GM12873 (cell line): Measurements from ENCODE around the gene LRMDA.

ENCODE experiments used
- TF ChIP-seq, protein P1 (sequence below): IDR thresholded peaks from 2 replicates; pipeline ENCODE4 v1.5.1; 2012; ENCODE audit warnings: low read depth, mild to moderate bottlenecking, moderate library complexity, low read length, control low read depth; ENCODE audit not compliant: insufficient read depth; ENCODE audit errors: missing control alignments

LRMDA gene

DNA sequence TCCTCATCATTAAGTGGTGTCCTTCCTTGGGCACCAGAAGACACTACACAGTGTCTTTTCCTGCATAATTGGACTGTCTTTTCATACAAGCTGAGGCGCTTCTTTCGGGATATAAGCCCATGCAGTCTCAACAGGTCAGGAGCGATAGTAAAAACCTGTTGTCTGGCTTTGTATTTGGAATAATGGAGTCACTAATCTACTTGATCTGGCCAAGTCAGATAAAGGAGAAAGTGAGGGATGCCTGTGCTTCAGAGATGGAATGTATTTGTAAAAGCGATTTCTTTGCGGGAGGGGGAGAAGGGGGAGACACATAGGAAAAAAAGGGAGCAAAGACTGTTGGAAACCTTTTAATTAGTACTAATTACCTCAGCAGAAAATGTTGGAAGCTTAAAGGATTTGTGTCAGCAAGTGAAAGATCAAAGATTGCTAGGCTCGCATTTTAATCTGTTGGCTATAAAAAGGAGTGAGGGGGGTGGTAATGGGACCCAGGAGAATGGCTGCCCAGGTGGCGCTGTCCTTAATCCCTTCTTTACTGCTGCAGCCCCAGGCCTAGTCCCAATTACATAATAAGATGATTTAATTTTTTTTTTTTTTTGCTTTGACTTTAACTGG is 581.4 kb downstream of the LRMDA start:
- TF ChIP-seq, protein P1, sequence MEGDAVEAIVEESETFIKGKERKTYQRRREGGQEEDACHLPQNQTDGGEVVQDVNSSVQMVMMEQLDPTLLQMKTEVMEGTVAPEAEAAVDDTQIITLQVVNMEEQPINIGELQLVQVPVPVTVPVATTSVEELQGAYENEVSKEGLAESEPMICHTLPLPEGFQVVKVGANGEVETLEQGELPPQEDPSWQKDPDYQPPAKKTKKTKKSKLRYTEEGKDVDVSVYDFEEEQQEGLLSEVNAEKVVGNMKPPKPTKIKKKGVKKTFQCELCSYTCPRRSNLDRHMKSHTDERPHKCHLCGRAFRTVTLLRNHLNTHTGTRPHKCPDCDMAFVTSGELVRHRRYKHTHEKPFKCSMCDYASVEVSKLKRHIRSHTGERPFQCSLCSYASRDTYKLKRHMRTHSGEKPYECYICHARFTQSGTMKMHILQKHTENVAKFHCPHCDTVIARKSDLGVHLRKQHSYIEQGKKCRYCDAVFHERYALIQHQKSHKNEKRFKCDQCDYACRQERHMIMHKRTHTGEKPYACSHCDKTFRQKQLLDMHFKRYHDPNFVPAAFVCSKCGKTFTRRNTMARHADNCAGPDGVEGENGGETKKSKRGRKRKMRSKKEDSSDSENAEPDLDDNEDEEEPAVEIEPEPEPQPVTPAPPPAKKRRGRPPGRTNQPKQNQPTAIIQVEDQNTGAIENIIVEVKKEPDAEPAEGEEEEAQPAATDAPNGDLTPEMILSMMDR = no peak

DNA sequence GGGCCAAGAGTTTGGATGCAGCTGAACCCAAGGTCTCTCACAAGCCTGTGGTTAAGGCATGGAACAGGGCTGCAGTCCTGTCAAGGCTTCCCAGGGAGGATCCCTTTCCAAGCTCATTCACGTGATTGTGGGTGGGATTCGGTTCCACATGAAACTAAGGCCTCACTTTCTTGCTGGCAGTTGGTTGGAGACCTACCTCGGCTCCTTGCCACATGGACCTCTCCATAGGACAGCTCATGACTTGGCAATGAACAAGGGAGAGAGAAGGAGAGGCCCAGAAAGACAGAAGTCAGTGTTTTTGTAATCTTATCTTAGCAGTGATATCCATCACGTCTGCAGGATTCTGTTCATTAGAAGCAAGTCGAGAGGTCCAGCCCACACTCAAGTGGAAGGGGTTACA is 583.8 kb downstream of the LRMDA start:
- TF ChIP-seq, protein P1 = no peak

DNA sequence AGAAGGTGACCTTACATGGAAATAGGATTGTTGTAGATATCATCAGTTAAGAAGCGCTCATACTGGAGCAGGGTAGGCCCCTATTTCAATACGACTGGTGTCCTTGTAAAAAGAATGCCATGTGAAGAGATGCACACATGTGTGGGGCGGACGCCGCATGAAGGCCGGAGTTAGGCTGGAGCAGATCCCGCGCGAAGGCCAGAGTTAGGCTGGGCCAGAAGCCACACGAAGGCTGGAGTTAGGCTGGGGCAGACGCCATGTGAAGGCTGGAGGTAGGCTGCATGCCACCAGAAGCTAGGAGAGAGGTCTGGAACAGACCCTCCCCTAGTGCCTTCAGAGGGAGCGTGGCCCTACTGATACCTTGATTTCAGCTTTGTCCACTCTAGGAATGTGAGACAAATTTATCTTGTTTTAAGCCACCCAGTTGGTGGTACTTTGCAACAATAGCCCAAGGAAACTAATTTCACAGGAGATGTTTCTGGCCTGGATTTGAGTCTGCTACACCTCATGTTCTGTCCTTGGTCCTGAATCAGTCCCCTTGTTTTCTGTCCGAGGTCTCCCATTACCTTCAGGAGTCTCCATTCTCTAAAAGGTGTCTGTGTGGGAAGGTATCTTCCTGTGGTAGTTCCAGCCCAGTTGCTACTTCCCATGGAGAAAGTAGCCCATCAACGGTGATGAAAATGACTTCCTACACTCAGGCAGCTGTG is 585.8 kb downstream of the LRMDA start:
- TF ChIP-seq, protein P1 = no peak

DNA sequence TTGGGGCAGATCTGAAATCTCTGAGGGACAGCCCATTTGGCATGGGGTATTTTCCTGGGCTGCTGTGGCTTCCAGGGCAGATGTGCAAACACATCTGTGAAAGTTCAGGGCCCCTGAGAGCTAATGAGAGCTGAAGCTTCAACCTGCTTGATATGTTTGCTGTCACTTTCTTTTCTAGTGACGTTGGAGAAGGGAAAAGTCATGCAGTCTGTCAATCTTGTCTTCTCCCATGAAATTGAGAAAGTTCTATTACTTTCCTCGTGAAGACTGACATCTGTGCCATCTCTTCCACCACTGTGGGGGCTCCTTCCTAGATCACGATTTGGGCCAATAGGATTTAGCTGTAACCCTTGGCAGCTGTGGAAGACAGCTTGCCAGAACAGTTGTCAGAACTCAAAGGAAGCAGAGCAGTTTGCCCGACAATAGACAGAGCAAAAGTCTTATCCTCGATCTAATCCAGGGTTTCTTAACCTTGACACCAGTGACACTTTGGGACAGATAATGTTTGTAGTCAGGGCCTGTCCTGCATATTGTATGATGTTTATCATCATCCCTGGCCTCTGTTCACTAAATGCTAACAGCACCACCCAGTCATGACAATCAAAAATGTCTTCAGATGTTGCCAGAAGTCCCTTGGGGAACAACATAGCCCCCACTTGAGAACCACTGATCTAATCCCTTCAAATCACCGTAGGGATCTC is 586.5 kb downstream of the LRMDA start:
- TF ChIP-seq, protein P1 = no peak

DNA sequence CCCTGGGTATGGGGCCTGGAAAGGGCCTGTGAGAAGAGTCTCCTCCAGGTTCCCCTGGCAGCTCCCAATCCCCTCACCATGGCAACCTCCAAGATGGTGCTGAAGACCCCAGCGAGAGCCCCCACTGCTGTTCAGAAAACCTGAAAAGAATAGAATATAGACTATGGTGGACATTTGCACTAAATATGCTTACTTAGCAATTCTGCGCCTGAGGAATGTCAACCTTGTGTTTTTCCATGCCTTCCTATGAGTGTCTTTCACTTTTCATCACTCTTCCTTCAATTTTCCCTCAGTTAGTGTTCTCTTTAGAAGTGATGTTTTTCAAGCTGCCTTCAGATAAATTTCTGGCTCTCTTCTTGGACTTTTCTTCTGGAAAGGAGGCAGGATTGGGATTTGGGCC is 589.2 kb downstream of the LRMDA start:
- TF ChIP-seq, protein P1 = no peak

DNA sequence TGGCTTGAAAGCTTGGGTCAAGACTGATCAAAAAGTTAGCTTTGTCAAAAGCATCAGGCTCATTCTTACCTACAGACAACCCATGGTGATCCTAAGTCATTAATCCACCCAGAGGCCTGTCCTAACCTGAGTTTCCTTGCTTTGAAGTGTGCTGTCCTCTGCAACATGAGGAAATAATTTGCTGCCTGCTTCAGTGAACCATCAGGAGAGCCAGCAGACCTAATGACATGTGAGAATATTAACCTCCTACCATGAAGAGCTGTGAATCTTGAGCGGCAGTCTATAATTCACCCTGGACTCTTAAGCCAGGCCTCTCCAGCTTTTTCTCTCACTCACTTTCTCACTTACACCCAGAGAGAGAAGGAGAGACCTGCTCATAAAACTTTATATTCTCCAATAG is 590.0 kb downstream of the LRMDA start:
- TF ChIP-seq, protein P1 = no peak

DNA sequence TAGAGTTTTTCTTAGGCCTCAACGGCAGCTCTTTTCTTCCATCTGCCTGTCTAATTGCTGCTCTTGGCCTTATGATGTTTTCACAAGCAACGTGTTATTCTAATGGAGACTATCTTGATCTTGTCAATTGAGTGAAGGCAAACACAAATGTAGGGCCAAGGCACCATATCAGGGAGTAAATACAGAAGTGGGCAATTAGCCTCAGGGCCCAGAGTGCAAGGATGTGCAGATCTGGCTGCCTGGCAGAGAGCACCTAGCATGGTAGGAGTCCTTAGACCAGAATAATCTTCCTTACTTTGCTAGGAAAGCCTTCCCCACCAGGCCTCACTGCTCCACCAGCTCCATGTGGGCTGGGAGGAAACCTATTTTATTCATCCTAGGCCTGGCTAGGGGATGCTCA is 590.9 kb downstream of the LRMDA start:
- TF ChIP-seq, protein P1 = no peak
